ENCODE measurements around the gene ORAI3.

DNA sequence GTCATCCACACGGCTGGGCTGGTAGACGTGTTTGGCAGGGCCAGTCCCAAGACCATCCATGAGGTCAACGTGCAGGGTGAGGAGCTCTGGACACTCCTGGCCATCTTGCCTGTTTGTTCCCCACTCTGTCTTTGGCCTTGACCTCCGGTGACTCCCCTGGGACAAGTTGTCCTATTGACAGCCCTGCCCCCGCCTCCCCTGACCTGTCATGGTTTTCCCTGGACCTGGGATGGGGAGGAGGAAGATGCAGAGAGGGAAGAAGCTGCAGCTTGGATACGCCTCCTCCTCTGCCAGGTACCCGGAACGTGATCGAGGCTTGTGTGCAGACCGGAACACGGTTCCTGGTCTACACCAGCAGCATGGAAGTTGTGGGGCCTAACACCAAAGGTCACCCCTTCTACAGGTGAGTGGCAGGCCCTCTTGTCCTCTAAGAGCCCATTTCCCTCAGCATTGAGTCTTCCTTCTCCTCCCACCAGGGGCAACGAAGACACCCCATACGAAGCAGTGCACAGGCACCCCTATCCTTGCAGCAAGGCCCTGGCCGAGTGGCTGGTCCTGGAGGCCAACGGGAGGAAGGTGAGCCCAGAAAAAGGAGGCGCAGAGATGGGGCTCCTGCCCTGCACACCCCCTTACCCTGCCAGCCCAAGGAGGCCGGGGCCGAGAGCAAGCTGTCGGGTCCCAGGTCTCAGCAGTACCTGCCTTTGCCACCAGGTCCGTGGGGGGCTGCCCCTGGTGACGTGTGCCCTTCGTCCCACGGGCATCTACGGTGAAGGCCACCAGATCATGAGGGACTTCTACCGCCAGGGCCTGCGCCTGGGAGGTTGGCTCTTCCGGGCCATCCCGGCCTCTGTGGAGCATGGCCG lies 37.5 kb downstream of the ORAI3 start:
- TF ChIP-seq YY1 (IDR thresholded peaks at IDR 0.05; ENCODE audit: insufficient read depth, insufficient read length), result no peak
- TF ChIP-seq ZNF274 (IDR thresholded peaks at IDR 0.05; ENCODE audit: low read depth, low read length), result no peak
